HS-27A (cell line): ENCODE measurements around the gene SLC51B.
"Not testable (repeated sequence)": the region's sequence is repeated elsewhere in the genome, so short reads cannot be mapped to it uniquely, and the experiment has no call there.

Source experiments
- DNase-seq: peaks from one replicate; pipeline ENCODE4 v3.0.0-alpha.2; 2012; ENCODE audit warnings: low read depth, missing footprints

Gene SLC51B

DNA sequence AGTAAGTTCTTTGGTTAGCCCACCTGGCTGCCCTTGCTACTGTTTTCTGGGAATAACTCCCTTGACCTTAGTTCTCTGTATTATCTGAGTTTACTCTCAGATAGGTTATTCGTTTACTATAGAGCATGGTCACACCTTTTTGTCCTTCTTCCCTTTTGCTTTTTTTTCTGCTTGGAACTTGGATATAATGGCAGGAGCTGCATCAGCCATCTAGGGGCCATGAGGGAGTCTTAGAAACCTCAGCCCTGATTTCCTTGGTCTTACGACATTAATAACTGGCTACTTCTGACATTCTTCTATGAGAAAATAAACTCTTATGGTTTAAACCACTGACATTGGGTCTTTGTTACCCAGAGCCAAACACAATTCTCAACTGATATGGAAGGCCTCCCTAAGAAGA is 3.4 kb upstream of the SLC51B start:
- no peak for DNase-seq

DNA sequence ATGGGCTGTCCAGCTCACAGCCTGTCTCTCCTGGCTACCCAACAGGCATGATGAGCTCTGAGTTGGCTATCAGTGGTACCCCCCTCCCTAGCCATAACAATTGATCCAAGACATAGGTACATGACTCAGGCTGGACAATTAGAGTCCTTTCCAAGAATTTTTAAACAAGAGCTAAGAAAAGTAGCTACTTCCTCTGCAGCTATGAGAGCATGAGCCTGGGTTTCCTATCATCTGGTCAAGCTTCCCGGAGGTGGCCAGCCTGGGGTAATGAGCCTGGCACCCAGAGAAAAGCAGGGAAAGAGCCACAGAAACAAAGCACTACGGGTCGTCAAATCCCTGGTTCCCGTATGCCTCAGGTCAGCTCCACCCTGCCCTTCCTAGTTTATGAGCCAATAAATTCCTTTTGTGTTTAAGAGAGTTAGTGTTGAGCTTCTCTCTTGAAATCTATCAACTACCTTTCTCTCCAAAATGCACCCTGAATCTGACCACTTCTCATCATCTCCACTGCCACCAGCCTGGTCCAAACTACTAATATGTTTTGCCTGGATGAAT is 2.3 kb upstream of the SLC51B start:
- no peak for DNase-seq

- not testable (repeated sequence) for DNase-seq
Measured at GRCh38 chr15:65044218-65044617, 969 bp upstream of the SLC51B start.

GRCh38 chr15:65048241-65048640 is 3.1 kb downstream of the SLC51B start:
- no peak for DNase-seq

- peak; percentile 73 for DNase-seq
Measured at GRCh38 chr15:65049418-65049840, 4.2 kb downstream of the SLC51B start.

- DNase-seq: no peak
Measured at GRCh38 chr15:65050270-65050669, 5.1 kb downstream of the SLC51B start.

- DNase-seq: no peak
Measured at GRCh38 chr15:65051266-65051665, 6.1 kb downstream of the SLC51B start.

DNA sequence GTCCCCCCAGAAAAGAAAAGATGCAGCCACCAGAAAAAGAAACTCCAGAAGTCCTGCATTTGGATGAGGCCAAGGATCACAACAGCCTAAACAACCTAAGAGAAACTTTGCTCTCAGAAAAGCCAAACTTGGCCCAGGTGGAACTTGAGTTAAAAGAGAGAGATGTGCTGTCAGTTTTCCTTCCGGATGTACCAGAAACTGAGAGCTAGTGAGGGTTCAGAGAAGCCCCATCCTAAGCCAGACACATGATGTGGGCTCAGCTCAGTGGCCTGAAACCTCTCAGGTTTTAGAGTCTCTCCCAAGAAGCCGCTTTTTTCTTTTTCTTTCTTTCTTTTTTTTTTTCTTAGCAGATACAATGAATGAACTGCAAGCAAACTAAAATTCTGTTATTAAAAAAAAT is 7.8 kb downstream of the SLC51B start:
- DNase-seq: no peak

DNA sequence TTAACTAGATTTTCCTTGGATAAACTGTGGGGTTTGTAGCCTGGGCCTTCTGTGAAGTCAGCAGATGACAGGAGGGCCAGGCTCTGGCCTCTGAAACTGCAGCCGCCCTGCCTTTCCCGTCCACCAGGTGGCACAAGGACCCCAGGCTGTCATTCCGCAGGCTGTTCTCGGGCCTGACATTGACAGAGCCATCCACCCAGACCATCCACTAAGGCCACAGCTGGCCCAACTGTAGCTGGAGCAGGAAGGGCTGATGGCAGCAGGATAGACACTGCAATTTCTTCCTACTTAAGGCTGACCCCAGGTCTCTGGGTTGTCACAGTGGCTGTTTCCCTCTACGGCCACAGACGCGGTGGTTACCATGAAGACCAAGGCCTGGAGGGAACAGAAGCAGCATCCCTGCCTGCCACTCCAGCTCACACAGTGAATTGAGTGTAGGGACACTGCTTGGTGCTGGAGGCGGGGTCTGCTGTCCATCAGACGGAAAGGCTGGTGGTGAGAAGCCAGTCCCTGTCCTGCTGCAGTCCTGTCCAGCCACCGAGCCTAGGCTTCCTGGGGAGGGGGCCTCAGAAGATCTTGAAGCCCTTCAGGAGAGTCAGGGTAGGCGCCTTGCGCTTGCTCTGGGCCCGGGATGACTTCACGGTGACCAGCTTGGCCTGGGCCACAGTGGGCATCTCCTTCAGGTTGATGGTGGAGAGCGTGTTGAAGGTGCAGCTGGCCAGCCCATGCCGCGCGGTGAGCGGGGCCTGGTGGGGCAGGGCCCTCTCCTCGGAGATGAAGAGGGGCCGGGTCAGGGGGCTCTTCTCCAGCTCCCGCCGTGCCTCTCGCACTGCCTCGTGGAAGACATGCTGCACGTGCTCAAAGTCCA is 9.4 kb downstream of the SLC51B start:
- DNase-seq: no peak

- DNase-seq: no peak
Measured at GRCh38 chr15:65055201-65055870, 10.1 kb downstream of the SLC51B start.

GRCh38 chr15:65056106-65056505 is 10.9 kb downstream of the SLC51B start:
- DNase-seq: no peak

DNA sequence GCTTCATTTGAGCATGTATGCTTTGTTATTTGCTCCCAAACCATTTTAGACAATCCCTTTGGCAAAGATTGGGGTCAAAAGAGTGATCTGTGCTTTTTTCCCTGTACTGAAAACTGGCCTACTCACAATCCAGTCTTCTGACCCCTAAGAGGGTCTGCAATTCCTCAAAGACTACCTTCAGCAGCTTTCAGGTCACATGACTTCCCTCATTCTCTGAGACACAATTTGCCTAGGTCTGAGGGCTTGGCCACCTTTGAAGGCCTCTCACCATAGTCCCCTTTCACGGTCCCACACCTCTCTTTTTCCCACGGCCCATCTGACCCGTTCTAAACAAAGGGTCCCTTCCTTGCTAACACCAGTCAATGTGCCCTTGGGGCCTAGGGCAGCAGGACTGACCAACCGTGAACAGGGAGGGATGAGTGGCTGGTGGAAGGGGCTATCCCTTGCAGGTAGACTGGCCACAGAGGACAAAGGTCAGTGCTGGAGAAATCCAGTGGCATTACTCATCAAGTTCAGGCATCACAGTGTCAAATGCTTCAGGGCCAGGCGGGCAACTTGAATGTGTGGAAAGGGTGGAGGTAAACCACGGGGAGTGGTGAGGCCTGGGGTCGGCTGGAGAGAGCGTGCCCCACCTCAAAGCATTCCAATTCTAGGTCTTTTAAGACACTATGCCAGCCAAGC is 11.8 kb downstream of the SLC51B start:
- DNase-seq: no peak

DNA sequence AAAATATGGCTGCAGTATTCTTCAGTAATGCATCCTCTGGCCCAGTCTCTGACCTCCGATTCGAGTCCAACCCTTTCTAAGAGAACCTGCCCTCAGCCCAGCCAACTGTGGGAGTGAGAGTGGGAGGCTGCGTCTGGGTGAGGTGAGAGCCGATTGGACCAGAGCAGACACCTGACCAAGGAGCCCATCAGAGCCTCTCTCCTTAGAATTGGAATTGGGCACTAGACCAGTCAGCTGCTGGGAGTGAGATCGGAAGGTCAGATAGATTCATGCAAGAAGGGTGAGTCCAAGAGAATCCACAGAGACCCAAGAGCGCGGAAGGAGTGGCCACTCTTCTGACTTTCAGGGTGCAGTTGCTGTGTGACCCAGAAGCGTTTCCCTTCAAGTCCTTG is 12.4 kb downstream of the SLC51B start:
- no peak for DNase-seq

DNA sequence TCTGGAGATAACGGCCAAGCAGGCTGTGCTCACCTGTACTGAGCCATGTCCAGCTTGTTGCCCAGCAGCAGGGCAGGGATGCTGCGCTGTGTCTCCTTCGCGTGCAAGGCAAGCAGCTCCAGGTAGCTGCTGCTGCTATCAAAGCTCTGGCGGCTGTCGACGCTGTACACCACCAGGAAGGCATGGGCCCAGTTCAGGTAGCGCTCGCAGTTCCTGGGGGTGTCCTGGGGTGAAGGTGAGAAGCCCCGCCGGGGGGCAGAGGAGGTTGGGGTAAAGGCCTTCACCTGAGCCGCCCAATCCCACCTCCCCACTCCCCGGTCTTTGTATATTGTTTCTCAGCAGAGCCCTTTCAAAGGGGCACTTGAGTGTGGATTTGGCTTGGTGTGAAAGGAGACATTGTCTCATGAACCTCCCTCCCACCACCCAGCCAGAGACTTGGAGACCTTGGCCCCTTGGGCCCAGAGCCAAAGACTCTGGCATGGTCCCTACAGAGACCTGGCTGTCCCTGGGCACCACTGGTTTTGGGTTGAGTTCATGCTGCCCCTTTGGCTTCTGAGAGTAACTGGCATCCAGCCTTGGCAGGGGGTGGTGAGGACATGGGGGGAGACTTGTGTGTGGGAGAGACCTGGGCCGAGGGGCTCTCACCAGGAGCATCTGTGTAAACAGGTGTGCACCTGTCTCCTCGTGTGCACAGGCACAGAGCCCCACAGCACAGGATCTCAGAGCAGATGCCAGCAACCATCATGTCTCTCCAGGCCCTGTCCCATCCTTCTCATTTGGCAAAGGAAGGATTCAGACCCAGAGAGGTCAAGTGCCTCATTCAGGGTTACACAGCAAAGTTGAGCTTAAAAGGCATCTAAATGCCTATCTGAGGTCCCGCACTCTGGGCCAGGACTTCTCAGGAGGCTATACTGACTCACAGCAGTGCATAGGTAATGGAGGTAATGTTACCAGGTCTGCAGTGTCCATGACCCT is 13.5 kb downstream of the SLC51B start:
- no peak for DNase-seq

- no peak for DNase-seq
Measured at GRCh38 chr15:65059369-65059750, 14.2 kb downstream of the SLC51B start.

- DNase-seq: no peak
Measured at GRCh38 chr15:65059931-65060596, 14.9 kb downstream of the SLC51B start.

- DNase-seq: no peak
Measured at GRCh38 chr15:65060641-65061397, 15.6 kb downstream of the SLC51B start.

GRCh38 chr15:65062061-65062460 is 16.9 kb downstream of the SLC51B start:
- no peak for DNase-seq

DNA sequence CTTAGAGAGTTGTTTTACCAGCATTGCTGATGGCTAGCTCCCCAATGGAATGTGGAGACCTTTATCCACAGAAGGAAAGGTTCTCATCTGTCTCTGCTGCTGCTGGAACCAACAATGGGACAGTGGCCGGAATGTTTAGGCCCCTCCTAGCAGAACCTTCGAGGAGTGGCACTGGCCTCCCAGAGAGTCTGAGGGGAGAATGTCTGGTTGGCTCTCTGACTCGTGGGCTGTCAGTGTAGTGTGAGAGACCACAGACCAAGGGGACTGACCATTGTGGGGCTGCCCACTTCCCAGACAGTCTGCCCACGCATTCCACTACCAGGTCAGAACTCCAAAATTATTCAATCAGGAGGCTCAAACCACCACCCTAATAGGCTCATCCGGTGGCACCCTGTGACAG is 17.5 kb downstream of the SLC51B start:
- DNase-seq: no peak

DNA sequence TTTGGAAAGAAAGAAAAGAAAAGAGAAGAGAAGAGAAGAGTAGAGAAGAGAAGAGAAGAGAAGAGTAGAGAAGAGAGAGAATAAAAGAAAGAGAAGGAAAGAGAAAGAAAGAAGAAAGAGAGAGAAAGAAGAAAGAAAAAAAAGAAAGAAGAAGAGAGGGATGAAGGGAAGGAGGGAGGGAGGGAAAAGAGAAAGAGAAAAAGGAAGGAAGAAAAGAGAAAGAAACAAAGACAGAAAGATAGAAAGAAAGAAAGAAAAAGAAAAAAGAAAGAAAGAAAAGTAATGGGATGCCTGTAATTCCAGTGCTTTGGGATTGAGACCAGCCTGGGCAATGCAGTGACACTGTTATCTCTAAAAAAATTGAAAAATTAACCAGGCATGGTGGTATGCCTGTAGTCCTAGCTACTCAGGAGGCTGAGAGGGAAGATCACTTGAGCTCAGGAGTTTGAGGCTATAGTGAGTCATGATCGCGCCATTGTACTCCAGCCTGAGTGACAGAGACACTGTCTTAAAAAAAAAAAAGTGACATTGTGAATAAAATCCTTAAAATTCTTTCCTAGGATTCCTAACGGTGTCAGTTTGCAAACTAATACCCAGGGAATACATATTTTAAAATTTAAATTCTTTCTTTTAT is 20.9 kb downstream of the SLC51B start:
- DNase-seq: no peak
